NT2/D1 (cell line): ENCODE measurements around the gene ELAVL2.

ENCODE experiments used
- YY1 ChIP-seq: IDR thresholded peaks from 2 replicates; pipeline ENCODE4 v1.6.1; 2011; ENCODE audit not compliant: insufficient read length, insufficient read depth
- ZNF274 ChIP-seq: IDR thresholded peaks from 2 replicates; pipeline ENCODE4 v1.6.1; 2011; ENCODE audit warnings: mild to moderate bottlenecking, low read depth, low read length

GRCh38 chr9:23700359-23700758 is 125.7 kb downstream of the ELAVL2 start:
- TF ChIP-seq YY1: no peak
- TF ChIP-seq ZNF274: no peak
